HFFc6 (cell line): ENCODE measurements around the gene CEBPA. TPM values are rescaled to one million over a fixed set of nuclear protein-coding genes. Genes with fewer than 3 reads are reported as not detected.

Source experiments
- DNase-seq: peaks from one replicate; pipeline ENCODE4 v3.0.0-alpha.2; 2018
- H3K27ac Mint-ChIP-seq: 2 replicates; pipeline ENCODE4 v1.8.0; 2020; ENCODE audit warnings: mild to moderate bottlenecking, mixed read lengths
- H3K27me3 Mint-ChIP-seq: 2 replicates; pipeline ENCODE4 v1.8.0; 2021; ENCODE audit warnings: mild to moderate bottlenecking, moderate library complexity, mixed read lengths; ENCODE audit not compliant: insufficient read depth
- H3K36me3 Mint-ChIP-seq: 2 replicates; pipeline ENCODE4 v1.8.0; 2021; ENCODE audit warnings: low read depth, mixed read lengths
- H3K4me1 Mint-ChIP-seq: 2 replicates; pipeline ENCODE4 v1.8.0; 2020; ENCODE audit warnings: low read depth, mixed read lengths
- H3K4me3 Mint-ChIP-seq: 2 replicates; pipeline ENCODE4 v1.8.0; 2020; ENCODE audit warnings: mild to moderate bottlenecking, moderate library complexity, mixed read lengths
- H3K9me3 Mint-ChIP-seq: 2 replicates; pipeline ENCODE4 v1.8.0; 2020; ENCODE audit warnings: mild to moderate bottlenecking, mixed read lengths
- total RNA-seq, 6 experiments: library from RNA; stranded (reverse); fragmentation: NEBNext Ultra II Directional; extraction: Animal tissue kit (Norgen Biotek cat#: 25700); gene quantifications; 2 replicates in 1 of 6; 3 replicates in 5 of 6; pipeline ENCODE4 v1.2.3, GENCODE V29; 2021
- TF ChIP-seq, protein P1 (sequence below): fragments of 200-600 bp; sonication (generic); IDR thresholded peaks from 2 replicates; pipeline ENCODE4 v1.5.0; 2021; ENCODE audit warnings: antibody characterized with exemption, mild to moderate bottlenecking

Gene CEBPA
- total RNA-seq, 6 experiments from 2014 or later: 0.12 to 0.24 (median 0.14) TPM; not detected in 1

DNA sequence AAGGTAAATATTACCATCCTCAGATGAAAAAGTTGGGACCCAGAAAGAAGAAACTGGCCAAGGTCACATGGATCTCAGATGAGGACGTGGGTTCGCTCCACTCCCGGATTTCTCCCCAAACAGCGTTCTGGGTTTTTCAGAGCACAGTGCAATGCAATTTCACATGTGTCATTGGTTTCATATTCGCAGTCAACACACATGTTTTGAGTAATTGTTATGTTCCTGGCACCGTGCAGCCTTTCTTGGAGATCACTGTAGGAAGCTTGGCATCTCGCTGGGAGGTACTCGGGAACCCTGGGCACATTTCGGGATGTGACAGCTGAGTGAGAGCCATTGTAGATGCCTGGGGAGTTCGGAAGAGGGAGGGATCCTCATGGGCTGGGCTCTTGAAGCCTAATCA is 45.0 kb upstream of the CEBPA start:
- Mint-ChIP-seq H3K27me3 (peaks cover 39% of the 10 kb centered on the region), H3K4me1 (no peaks in the 10 kb centered on the region; the same call in 1 of the 2 replicates), H3K27ac (no peak overlapping the region), H3K36me3 (no peaks in the 10 kb centered on the region), H3K9me3 (no peaks in the 10 kb centered on the region), H3K4me3 (no peak overlapping the region)
- DNase-seq: no peak
- TF ChIP-seq, protein P1, sequence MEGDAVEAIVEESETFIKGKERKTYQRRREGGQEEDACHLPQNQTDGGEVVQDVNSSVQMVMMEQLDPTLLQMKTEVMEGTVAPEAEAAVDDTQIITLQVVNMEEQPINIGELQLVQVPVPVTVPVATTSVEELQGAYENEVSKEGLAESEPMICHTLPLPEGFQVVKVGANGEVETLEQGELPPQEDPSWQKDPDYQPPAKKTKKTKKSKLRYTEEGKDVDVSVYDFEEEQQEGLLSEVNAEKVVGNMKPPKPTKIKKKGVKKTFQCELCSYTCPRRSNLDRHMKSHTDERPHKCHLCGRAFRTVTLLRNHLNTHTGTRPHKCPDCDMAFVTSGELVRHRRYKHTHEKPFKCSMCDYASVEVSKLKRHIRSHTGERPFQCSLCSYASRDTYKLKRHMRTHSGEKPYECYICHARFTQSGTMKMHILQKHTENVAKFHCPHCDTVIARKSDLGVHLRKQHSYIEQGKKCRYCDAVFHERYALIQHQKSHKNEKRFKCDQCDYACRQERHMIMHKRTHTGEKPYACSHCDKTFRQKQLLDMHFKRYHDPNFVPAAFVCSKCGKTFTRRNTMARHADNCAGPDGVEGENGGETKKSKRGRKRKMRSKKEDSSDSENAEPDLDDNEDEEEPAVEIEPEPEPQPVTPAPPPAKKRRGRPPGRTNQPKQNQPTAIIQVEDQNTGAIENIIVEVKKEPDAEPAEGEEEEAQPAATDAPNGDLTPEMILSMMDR: no peak

GRCh38 chr19:33346665-33347064 is 44.3 kb upstream of the CEBPA start:
- H3K27me3 Mint-ChIP-seq: peaks cover 39% of the 10 kb centered on the region
- no peaks in the 10 kb centered on the region; the same call in 1 of the 2 replicates for H3K4me1 Mint-ChIP-seq
- no peaks in the 10 kb centered on the region for H3K9me3 Mint-ChIP-seq
- no peak overlapping the region for H3K4me3 Mint-ChIP-seq
- TF ChIP-seq, protein P1: no peak
- H3K36me3 Mint-ChIP-seq: no peaks in the 10 kb centered on the region
- DNase-seq: no peak
- H3K27ac Mint-ChIP-seq: no peak overlapping the region

GRCh38 chr19:33345163-33345562 is 42.8 kb upstream of the CEBPA start:
- H3K27ac Mint-ChIP-seq: no peak overlapping the region
- H3K27me3 Mint-ChIP-seq: peaks cover 49% of the 10 kb centered on the region
- H3K36me3 Mint-ChIP-seq: no peaks in the 10 kb centered on the region
- TF ChIP-seq, protein P1: no peak
- no peak overlapping the region for H3K4me3 Mint-ChIP-seq
- H3K9me3 Mint-ChIP-seq: no peaks in the 10 kb centered on the region
- no peaks in the 10 kb centered on the region; the same call in 1 of the 2 replicates for H3K4me1 Mint-ChIP-seq
- DNase-seq: no peak

GRCh38 chr19:33344573-33344925 is 42.2 kb upstream of the CEBPA start:
- peaks cover 49% of the 10 kb centered on the region for H3K27me3 Mint-ChIP-seq
- no peak overlapping the region for H3K27ac Mint-ChIP-seq

GRCh38 chr19:33343859-33344572 is 41.7 kb upstream of the CEBPA start:
- no peak for DNase-seq
- TF ChIP-seq, protein P1: no peak
- Mint-ChIP-seq H3K4me1 (peaks cover 6% of the 10 kb centered on the region; the same call in 1 of the 2 replicates), H3K4me3 (no peak overlapping the region), H3K27me3 (peaks cover 53% of the 10 kb centered on the region), H3K27ac (no peak overlapping the region), H3K36me3 (no peaks in the 10 kb centered on the region), H3K9me3 (no peaks in the 10 kb centered on the region)

More at GRCh38 chr19:33344573-33344925, 42.2 kb upstream of the CEBPA start:
- peaks cover 1% of the 10 kb centered on the region; the same call in 1 of the 2 replicates for H3K4me1 Mint-ChIP-seq
- H3K9me3 Mint-ChIP-seq: no peaks in the 10 kb centered on the region
- no peaks in the 10 kb centered on the region for H3K36me3 Mint-ChIP-seq
- TF ChIP-seq, protein P1: no peak
- no peak for DNase-seq
- H3K4me3 Mint-ChIP-seq: no peak overlapping the region
